Kidney tubule cell (primary cell): ENCODE results near the gene ATP1A1.

ENCODE experiments used
- DNase-seq: peaks from one replicate; pipeline ENCODE4 v3.0.0-alpha.2; 2018; ENCODE audit warnings: low spot score

The ATP1A1 gene

GRCh38 chr1:116415200-116415698 is 42.2 kb downstream of the ATP1A1 start:
- no peak for DNase-seq

GRCh38 chr1:116415699-116416533 is 42.9 kb downstream of the ATP1A1 start:
- no peak for DNase-seq

GRCh38 chr1:116416854-116417513 is 43.9 kb downstream of the ATP1A1 start:
- no peak for DNase-seq

GRCh38 chr1:116417678-116418077 is 44.6 kb downstream of the ATP1A1 start:
- peak; percentile 6 for DNase-seq

GRCh38 chr1:116418091-116418830 is 45.2 kb downstream of the ATP1A1 start:
- DNase-seq = peak; percentile 88

- DNase-seq = no peak
Observed at GRCh38 chr1:116420417-116421200, 47.6 kb downstream of the ATP1A1 start.

- no peak for DNase-seq
Observed at GRCh38 chr1:116424438-116424837, 51.4 kb downstream of the ATP1A1 start.

GRCh38 chr1:116424863-116425262 is 51.8 kb downstream of the ATP1A1 start:
- DNase-seq = no peak

GRCh38 chr1:116425987-116426386 is 52.9 kb downstream of the ATP1A1 start:
- DNase-seq = no peak

- no peak for DNase-seq
Observed at GRCh38 chr1:116426401-116426800, 53.4 kb downstream of the ATP1A1 start.

- no peak for DNase-seq
Observed at GRCh38 chr1:116428576-116428975, 55.5 kb downstream of the ATP1A1 start.

GRCh38 chr1:116429821-116430374 is 56.9 kb downstream of the ATP1A1 start:
- DNase-seq = no peak

- no peak for DNase-seq
Observed at GRCh38 chr1:116431870-116432500, 58.9 kb downstream of the ATP1A1 start.

- no peak for DNase-seq
Observed at GRCh38 chr1:116432655-116433265, 59.7 kb downstream of the ATP1A1 start.

- DNase-seq = peak; percentile 15
Observed at GRCh38 chr1:116433275-116434257, 60.5 kb downstream of the ATP1A1 start.

- no peak for DNase-seq
Observed at GRCh38 chr1:116434849-116435248, 61.8 kb downstream of the ATP1A1 start.

- no peak for DNase-seq
Observed at GRCh38 chr1:116435806-116436610, 63.0 kb downstream of the ATP1A1 start.

- DNase-seq = no peak
Observed at GRCh38 chr1:116436611-116436970, 63.5 kb downstream of the ATP1A1 start.
